ENCODE data around the gene CCR4. TPM values are rescaled to one million over a fixed set of nuclear protein-coding genes. Genes with fewer than 3 reads are reported as not detected.

The CCR4 gene
- total and polyA plus RNA-seq, 2 of the 8 experiments (the other 6 are each of a cell fraction or from before 2014, with no cell fraction given): 0.11 to 0.15 TPM

DNA sequence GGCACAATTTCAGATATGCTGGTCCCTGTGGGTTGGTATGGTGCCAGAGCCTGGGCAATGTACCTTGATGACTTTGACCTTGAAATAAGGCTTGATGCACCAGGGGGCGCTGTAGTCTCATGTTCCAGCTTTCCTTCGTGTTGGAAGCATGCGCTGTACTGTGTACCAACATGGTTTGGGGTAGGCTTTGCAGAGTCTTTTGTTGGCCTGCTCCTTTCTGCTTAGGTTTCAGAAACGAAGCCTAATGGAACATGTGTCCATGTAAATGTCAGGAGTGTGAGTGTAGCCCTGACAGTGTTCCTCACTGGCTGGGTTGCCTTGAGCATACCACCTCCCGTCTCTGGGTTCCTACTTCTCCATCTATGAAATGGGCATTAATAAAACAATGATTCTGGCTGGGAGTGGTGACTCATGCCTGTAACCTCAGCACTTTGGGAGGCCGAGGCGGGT, 3.6 kb upstream of the CCR4 start:
- no peaks in the 10 kb centered on the region for H3K9me3 ChIP-seq (ENCODE audit: insufficient read depth in 2 of 2, low read depth in 1 of 2, low read length in 1 of 2)
- peaks cover 0 to 4% (median 1%) of the 10 kb centered on the region in 4 experiments; a peak in 2 of 7 replicates for H3K4me1 ChIP-seq (replicated peaks in 1 of 4; ENCODE audit: control insufficient read depth in 3 of 4, insufficient read depth in 4 of 4, low read length in 3 of 4)
- H3K23ac ChIP-seq (ENCODE audit: insufficient read length): no peak overlapping the region
- no peaks in the 10 kb centered on the region for H3K79me2 ChIP-seq (ENCODE audit: control insufficient read depth in 1 of 2, insufficient read depth in 2 of 2, low read length in 2 of 2)
- 50% methylated on average over 7 of the region's 7 CpGs; no CpG with 5 or more reads in 1 of the 2 experiments for WGBS, 2 experiments (ENCODE audit: extremely low coverage in 1 of 2, insufficient coverage in 1 of 2, insufficient read length in 1 of 2, insufficient replicate concordance in 2 of 2, low coverage in 1 of 2, low lambda C conversion rate in 2 of 2, missing lambda C conversion rate in 1 of 2)
- no peak overlapping the region for H2BK12ac ChIP-seq (ENCODE audit: low read depth, low read length)
- no peak overlapping the region for H3K4me3 ChIP-seq (ENCODE audit: extremely low read depth in 1 of 4, insufficient read depth in 2 of 4, low read depth in 3 of 4, low read length in 4 of 4)
- no peak overlapping the region for H2BK20ac ChIP-seq (ENCODE audit: low read length)
- H3K23me2 ChIP-seq (ENCODE audit: low read depth, low read length): no peaks in the 10 kb centered on the region
- DNase-seq (ENCODE audit: low read depth in 1 of 2, low spot score in 2 of 2): peak; percentile 61 to 99
- no peak overlapping the region for H3K27ac ChIP-seq (ENCODE audit: low read depth, low read length)
- H4K8ac ChIP-seq (ENCODE audit: extremely low read depth, insufficient read depth, low read length): no peak overlapping the region
- ChIA-PET POLR2A (ENCODE audit: partially characterized antibody) (interaction anchor here (1.0 to 1.1 kb wide), 2 partner anchors 57 to 58 kb away, joined by 3 read pairs; no protein-coding TSS in a partner anchor), CTCF (ENCODE audit: partially characterized antibody) (interaction anchor here (0.6 to 4.6 kb wide), 51 partner anchors 9 to 572 kb away, joined by 3 to 57 read pairs (median 4); no protein-coding TSS in a partner anchor)
- H4K91ac ChIP-seq (replicated peaks; ENCODE audit: insufficient read length, low read length): no peak overlapping the region
- H4K20me1 ChIP-seq (replicated peaks in 1 of 2; ENCODE audit: control insufficient read depth in 1 of 2, insufficient read depth in 2 of 2, low read length in 2 of 2): no peaks in the 10 kb centered on the region
- H2AK5ac ChIP-seq (ENCODE audit: low read depth, low read length): no peak overlapping the region
- H3K79me1 ChIP-seq (ENCODE audit: low read depth, low read length): no peaks in the 10 kb centered on the region
- H2BK5ac ChIP-seq (ENCODE audit: low read depth, low read length): no peak overlapping the region
- no peak overlapping the region for H2BK120ac ChIP-seq (replicated peaks; ENCODE audit: low read depth, low read length)
- H2BK15ac ChIP-seq (ENCODE audit: low read length): no peak overlapping the region
- no peak overlapping the region for H3K56ac ChIP-seq (replicated peaks; ENCODE audit: insufficient read length, low read depth, low read length)
- no peak overlapping the region for H3K4me2 ChIP-seq (ENCODE audit: insufficient read depth in 1 of 2, low read depth in 2 of 2, low read length in 2 of 2)
- FAIRE-seq: peak; percentile 95
- no peaks in the 10 kb centered on the region for H3K27me3 ChIP-seq (replicated peaks in 1 of 4; ENCODE audit: control insufficient read depth in 3 of 4, extremely low read depth in 1 of 4, insufficient read depth in 3 of 4, low read length in 3 of 4)
- H3K9ac ChIP-seq (replicated peaks in 1 of 4; ENCODE audit: extremely low read depth in 1 of 4, low read depth in 3 of 4, low read length in 3 of 4): no peak overlapping the region
- H4K5ac ChIP-seq (ENCODE audit: insufficient read length, low read depth, low read length): no peak overlapping the region
- H3K4ac ChIP-seq (replicated peaks; ENCODE audit: insufficient read length, low read depth, low read length): no peak overlapping the region
- peak overlapping the region; percentile 85; the same call in 1 of the 2 replicates for H2AFZ ChIP-seq (ENCODE audit: low read length)
- no peak overlapping the region for H3K14ac ChIP-seq (ENCODE audit: insufficient read length)
- no peak overlapping the region for H3K18ac ChIP-seq (ENCODE audit: extremely low read depth, low read length)
- H3K36me3 ChIP-seq (ENCODE audit: control insufficient read depth in 2 of 4, insufficient read depth in 4 of 4, low read length in 3 of 4): no peaks in the 10 kb centered on the region
- TF ChIP-seq FOSL1 (IDR thresholded peaks at IDR 0.05; ENCODE audit: insufficient read depth, low read depth, low read length) (no peak), BACH1 (IDR thresholded peaks at IDR 0.05; ENCODE audit: low read length) (no peak), JUND (IDR thresholded peaks at IDR 0.05; ENCODE audit: low read length) (peak; percentile 42), SRF (IDR thresholded peaks at IDR 0.05; ENCODE audit: low read depth, low read length) (no peak), CTCF (IDR thresholded peaks at IDR 0.05; ENCODE audit: control extremely low read depth in 1 of 3, insufficient read depth in 1 of 3, low read depth in 1 of 3, low read length in 3 of 3) (peak; percentile 67 to 95 (median 90)), NANOG (IDR thresholded peaks at IDR 0.05; ENCODE audit: insufficient read depth, low read depth, low read length, poor library complexity, severe bottlenecking) (peak; percentile 81), KDM1A (IDR thresholded peaks at IDR 0.05; ENCODE audit: borderline replicate concordance, low read length) (peak; percentile 51; the same call in 1 of the 2 replicates), RXRA (IDR thresholded peaks at IDR 0.05; ENCODE audit: insufficient read depth, low read depth, low read length) (no peak)
- TF ChIP-seq, protein P1, sequence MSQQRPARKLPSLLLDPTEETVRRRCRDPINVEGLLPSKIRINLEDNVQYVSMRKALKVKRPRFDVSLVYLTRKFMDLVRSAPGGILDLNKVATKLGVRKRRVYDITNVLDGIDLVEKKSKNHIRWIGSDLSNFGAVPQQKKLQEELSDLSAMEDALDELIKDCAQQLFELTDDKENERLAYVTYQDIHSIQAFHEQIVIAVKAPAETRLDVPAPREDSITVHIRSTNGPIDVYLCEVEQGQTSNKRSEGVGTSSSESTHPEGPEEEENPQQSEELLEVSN (IDR thresholded peaks at IDR 0.05): peak; percentile 66
- TF ChIP-seq, protein P2, sequence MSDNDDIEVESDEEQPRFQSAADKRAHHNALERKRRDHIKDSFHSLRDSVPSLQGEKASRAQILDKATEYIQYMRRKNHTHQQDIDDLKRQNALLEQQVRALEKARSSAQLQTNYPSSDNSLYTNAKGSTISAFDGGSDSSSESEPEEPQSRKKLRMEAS (IDR thresholded peaks at IDR 0.05): peak; percentile 89

All from H1 (cell line).